ENCODE results near the gene MCRIP2.

MCRIP2 gene

DNA sequence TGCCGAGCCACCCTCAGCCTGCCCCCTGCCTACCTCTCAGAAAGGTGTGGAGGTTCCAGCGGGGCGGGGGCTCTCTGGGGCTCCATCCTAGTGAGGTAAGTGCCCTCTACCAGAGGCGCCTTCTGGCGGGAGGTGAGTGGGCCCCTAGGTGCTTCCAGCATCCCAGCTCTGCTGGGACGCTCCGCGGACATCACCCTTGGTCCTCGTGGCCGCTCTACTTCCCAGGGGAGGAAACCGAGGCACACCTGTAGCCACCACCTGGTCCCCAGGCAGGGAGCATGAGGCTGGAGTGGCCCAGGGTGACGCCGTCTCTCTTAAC, 1.4 kb downstream of the MCRIP2 start:
- H3K4me3 ChIP-seq (ENCODE audit: low read length) = peak overlapping the region; percentile 66
- no peak overlapping the region for H2AFZ ChIP-seq (ENCODE audit: low read depth, low read length)
- H3K36me3 ChIP-seq (ENCODE audit: insufficient read depth, low read length) = no peaks in the 10 kb centered on the region
- no peaks in the 10 kb centered on the region for H3K9me3 ChIP-seq (ENCODE audit: low read length)
- peaks cover 22% of the 10 kb centered on the region for H3K4me1 ChIP-seq (ENCODE audit: insufficient read depth, low read length)
- no peaks in the 10 kb centered on the region for H3K27me3 ChIP-seq (ENCODE audit: insufficient read depth, low read length)

GRCh38 chr16:644556-644955, 2.9 kb downstream of the MCRIP2 start:
- H2AFZ ChIP-seq (ENCODE audit: low read depth, low read length) = no peak overlapping the region
- H3K27me3 ChIP-seq (ENCODE audit: insufficient read depth, low read length) = no peaks in the 10 kb centered on the region
- H3K36me3 ChIP-seq (ENCODE audit: insufficient read depth, low read length) = no peaks in the 10 kb centered on the region
- peaks cover 21% of the 10 kb centered on the region for H3K4me1 ChIP-seq (ENCODE audit: insufficient read depth, low read length)
- no peak overlapping the region for H3K4me3 ChIP-seq (ENCODE audit: low read length)
- H3K9me3 ChIP-seq (ENCODE audit: low read length) = no peaks in the 10 kb centered on the region

GRCh38 chr16:645852-646678, 4.4 kb downstream of the MCRIP2 start:
- no peak overlapping the region for H3K4me3 ChIP-seq (ENCODE audit: low read length)
- H3K36me3 ChIP-seq (ENCODE audit: insufficient read depth, low read length) = no peaks in the 10 kb centered on the region
- no peaks in the 10 kb centered on the region for H3K9me3 ChIP-seq (ENCODE audit: low read length)
- no peak overlapping the region for H2AFZ ChIP-seq (ENCODE audit: low read depth, low read length)
- peaks cover 27% of the 10 kb centered on the region for H3K4me1 ChIP-seq (ENCODE audit: insufficient read depth, low read length)
- H3K27me3 ChIP-seq (ENCODE audit: insufficient read depth, low read length) = no peaks in the 10 kb centered on the region

GRCh38 chr16:646679-647172, 5.1 kb downstream of the MCRIP2 start:
- Histone ChIP-seq H3K9me3 (ENCODE audit: low read length) (no peaks in the 10 kb centered on the region), H3K36me3 (ENCODE audit: insufficient read depth, low read length) (peaks cover 3% of the 10 kb centered on the region), H3K27me3 (ENCODE audit: insufficient read depth, low read length) (no peaks in the 10 kb centered on the region), H3K4me3 (ENCODE audit: low read length) (no peak overlapping the region), H2AFZ (ENCODE audit: low read depth, low read length) (no peak overlapping the region), H3K4me1 (ENCODE audit: insufficient read depth, low read length) (peaks cover 25% of the 10 kb centered on the region)

- peaks cover 7% of the 10 kb centered on the region for H3K36me3 ChIP-seq (ENCODE audit: insufficient read depth, low read length)
- H3K4me1 ChIP-seq (ENCODE audit: insufficient read depth, low read length) = peaks cover 22% of the 10 kb centered on the region
- H3K9me3 ChIP-seq (ENCODE audit: low read length) = no peaks in the 10 kb centered on the region
- H3K4me3 ChIP-seq (ENCODE audit: low read length) = no peak overlapping the region
- no peaks in the 10 kb centered on the region for H3K27me3 ChIP-seq (ENCODE audit: insufficient read depth, low read length)
- no peak overlapping the region for H2AFZ ChIP-seq (ENCODE audit: low read depth, low read length)
Observed at GRCh38 chr16:647173-647902, 5.7 kb downstream of the MCRIP2 start.

- no peaks in the 10 kb centered on the region for H3K27me3 ChIP-seq (ENCODE audit: insufficient read depth, low read length)
- peak overlapping the region; percentile 95 for H3K4me3 ChIP-seq (ENCODE audit: low read length)
- H3K9me3 ChIP-seq (ENCODE audit: low read length) = no peaks in the 10 kb centered on the region
- H3K4me1 ChIP-seq (ENCODE audit: insufficient read depth, low read length) = peaks cover 17% of the 10 kb centered on the region
- H3K36me3 ChIP-seq (ENCODE audit: insufficient read depth, low read length) = peaks cover 10% of the 10 kb centered on the region
- peak overlapping the region; percentile 82 for H2AFZ ChIP-seq (ENCODE audit: low read depth, low read length)
Observed at GRCh38 chr16:648071-648780, 6.6 kb downstream of the MCRIP2 start.

- no peaks in the 10 kb centered on the region for H3K9me3 ChIP-seq (ENCODE audit: low read length)
- peak within 1 kb of the TSS; percentile 82 for H2AFZ ChIP-seq (ENCODE audit: low read depth, low read length)
- peak within 1 kb of the TSS; percentile 95 for H3K4me3 ChIP-seq (ENCODE audit: low read length)
- H3K4me1 ChIP-seq (ENCODE audit: insufficient read depth, low read length) = peaks cover 17% of the 10 kb centered on the region
- peaks cover 13% of the 10 kb centered on the region for H3K36me3 ChIP-seq (ENCODE audit: insufficient read depth, low read length)
- no peaks in the 10 kb centered on the region for H3K27me3 ChIP-seq (ENCODE audit: insufficient read depth, low read length)
Observed at GRCh38 chr16:648781-649589, 7.4 kb downstream of the MCRIP2 start, which contains the start of gene WDR90. TSS of gene WDR90 (plus strand) at chr16:649365. CDS start at chr16:649417, 52 bp downstream.

- H3K4me1 ChIP-seq (ENCODE audit: insufficient read depth, low read length) = peaks cover 17% of the 10 kb centered on the region
- peaks cover 15% of the 10 kb centered on the region for H3K36me3 ChIP-seq (ENCODE audit: insufficient read depth, low read length)
- H2AFZ ChIP-seq (ENCODE audit: low read depth, low read length) = no peak overlapping the region
- peak overlapping the region; percentile 95 for H3K4me3 ChIP-seq (ENCODE audit: low read length)
- no peaks in the 10 kb centered on the region for H3K9me3 ChIP-seq (ENCODE audit: low read length)
- no peaks in the 10 kb centered on the region for H3K27me3 ChIP-seq (ENCODE audit: insufficient read depth, low read length)
Observed at GRCh38 chr16:649631-650030, 8.0 kb downstream of the MCRIP2 start.

- Histone ChIP-seq H2AFZ (ENCODE audit: low read depth, low read length) (no peak overlapping the region), H3K4me1 (ENCODE audit: insufficient read depth, low read length) (peaks cover 17% of the 10 kb centered on the region), H3K4me3 (ENCODE audit: low read length) (no peak overlapping the region), H3K36me3 (ENCODE audit: insufficient read depth, low read length) (peaks cover 27% of the 10 kb centered on the region), H3K27me3 (ENCODE audit: insufficient read depth, low read length) (no peaks in the 10 kb centered on the region), H3K9me3 (ENCODE audit: low read length) (no peaks in the 10 kb centered on the region)
Observed at GRCh38 chr16:651844-652243, 10.2 kb downstream of the MCRIP2 start.

- peaks cover 33% of the 10 kb centered on the region for H3K36me3 ChIP-seq (ENCODE audit: insufficient read depth, low read length)
- no peak overlapping the region for H2AFZ ChIP-seq (ENCODE audit: low read depth, low read length)
- H3K9me3 ChIP-seq (ENCODE audit: low read length) = no peaks in the 10 kb centered on the region
- H3K4me1 ChIP-seq (ENCODE audit: insufficient read depth, low read length) = peaks cover 17% of the 10 kb centered on the region
- no peaks in the 10 kb centered on the region for H3K27me3 ChIP-seq (ENCODE audit: insufficient read depth, low read length)
- no peak overlapping the region for H3K4me3 ChIP-seq (ENCODE audit: low read length)
Observed at GRCh38 chr16:652454-653305, 11.1 kb downstream of the MCRIP2 start.

- Histone ChIP-seq H2AFZ (ENCODE audit: low read depth, low read length) (no peak overlapping the region), H3K27me3 (ENCODE audit: insufficient read depth, low read length) (no peaks in the 10 kb centered on the region), H3K36me3 (ENCODE audit: insufficient read depth, low read length) (peaks cover 47% of the 10 kb centered on the region), H3K9me3 (ENCODE audit: low read length) (no peaks in the 10 kb centered on the region), H3K4me3 (ENCODE audit: low read length) (no peak overlapping the region), H3K4me1 (ENCODE audit: insufficient read depth, low read length) (peaks cover 8% of the 10 kb centered on the region)
Observed at GRCh38 chr16:654034-654433, 12.4 kb downstream of the MCRIP2 start.

DNA sequence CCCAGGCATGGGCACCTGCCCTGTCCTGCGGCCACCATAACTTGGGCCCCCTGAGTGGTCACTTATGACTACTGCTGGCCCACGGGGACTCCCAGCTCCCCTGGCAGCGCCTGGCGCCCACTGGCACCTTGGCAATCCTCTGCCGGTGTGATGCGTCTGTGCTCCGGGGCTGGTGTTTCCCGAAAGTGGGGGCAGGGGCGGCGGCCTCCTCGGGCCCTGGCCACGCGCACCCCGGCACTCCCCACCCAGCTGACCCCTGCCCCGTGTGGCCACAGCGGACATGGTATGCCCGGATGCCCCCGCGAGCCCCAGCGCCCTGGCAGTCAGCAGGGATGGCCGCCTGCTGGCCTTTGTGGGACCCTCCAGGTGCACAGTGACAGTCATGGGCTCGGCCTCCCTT, 15.9 kb downstream of the MCRIP2 start:
- Histone ChIP-seq H3K27me3 (ENCODE audit: insufficient read depth, low read length) (no peaks in the 10 kb centered on the region), H2AFZ (ENCODE audit: low read depth, low read length) (no peak overlapping the region), H3K9me3 (ENCODE audit: low read length) (no peaks in the 10 kb centered on the region), H3K4me3 (ENCODE audit: low read length) (no peak overlapping the region), H3K4me1 (ENCODE audit: insufficient read depth, low read length) (peaks cover 2% of the 10 kb centered on the region), H3K36me3 (ENCODE audit: insufficient read depth, low read length) (peaks cover 54% of the 10 kb centered on the region)
